Hematopoietic multipotent progenitor cell treated with erythropoietin and hydrocortisone succinate and interleukin-3 and kit ligand, for 6 days (in vitro differentiated cells): ENCODE data around the gene PRAMEF20.
A peak's percentile ranks its signal among the peaks of the same experiment; 100 is the strongest.

ENCODE experiments used
- DNase-seq: peaks from one replicate; pipeline ENCODE4 v3.0.0-alpha.2; 2015

Gene PRAMEF20

GRCh38 chr1:13465515-13465914 is 55.3 kb downstream of the PRAMEF20 start:
- no peak for DNase-seq

- peak; percentile 32 for DNase-seq
Measured at GRCh38 chr1:13469343-13469742, 59.1 kb downstream of the PRAMEF20 start.
